ENCODE results near the gene NELL1. TPM values are rescaled to one million over a fixed set of nuclear protein-coding genes. Genes with fewer than 3 reads are reported as not detected.

NELL1 gene
- total and polyA plus RNA-seq, 2 experiments from 2014 or later: not detected

GRCh38 chr11:21229224-21229623, 559.8 kb downstream of the NELL1 start:
- no peak for DNase-seq
- Histone ChIP-seq H3K9me2 (ENCODE audit: insufficient read depth) (no peaks in the 10 kb centered on the region), H3K9ac (no peak overlapping the region), H3K4me1 (ENCODE audit: insufficient read depth) (no peaks in the 10 kb centered on the region), H3K9me3 (ENCODE audit: low read depth) (no peaks in the 10 kb centered on the region), H3K79me2 (ENCODE audit: insufficient read depth) (no peaks in the 10 kb centered on the region), H2AFZ (no peak overlapping the region), H3K27ac (no peak overlapping the region), H3K4me2 (ENCODE audit: unreplicated experiment) (no peak overlapping the region), H3F3A (ENCODE audit: insufficient read depth) (no peaks in the 10 kb centered on the region), H3K4me3 (no peak overlapping the region), H3K36me3 (ENCODE audit: low read depth) (no peaks in the 10 kb centered on the region), H3K27me3 (replicated peaks; ENCODE audit: insufficient read depth) (no peaks in the 10 kb centered on the region), H4K20me1 (ENCODE audit: insufficient read depth) (no peaks in the 10 kb centered on the region)
- 54 to 56% methylated on average over 9 of the region's 9 CpGs for WGBS, 2 experiments (ENCODE audit: low coverage in 1 of 2, low lambda C conversion rate in 2 of 2, missing lambda C conversion rate in 2 of 2)
- no peak for TF ChIP-seq EZH2 (IDR thresholded peaks at IDR 0.05; ENCODE audit: insufficient read depth, poor library complexity, severe bottlenecking)
- TF ChIP-seq EZH2phosphoT487 (IDR thresholded peaks at IDR 0.05; ENCODE audit: insufficient read depth, low read depth): no peak
- in situ Hi-C loops (cut with MboI): no loop called here

GRCh38 chr11:21250196-21250595, 580.8 kb downstream of the NELL1 start:
- H3K4me1 ChIP-seq (ENCODE audit: insufficient read depth): no peaks in the 10 kb centered on the region
- H2AFZ ChIP-seq: no peak overlapping the region
- H3K9me3 ChIP-seq (ENCODE audit: low read depth): no peaks in the 10 kb centered on the region
- no peaks in the 10 kb centered on the region for H3K27me3 ChIP-seq (replicated peaks; ENCODE audit: insufficient read depth)
- H3K4me2 ChIP-seq (ENCODE audit: unreplicated experiment): no peak overlapping the region
- WGBS, 2 experiments (ENCODE audit: low coverage in 1 of 2, low lambda C conversion rate in 2 of 2, missing lambda C conversion rate in 2 of 2): 10% methylated on average over 1 of the region's 1 CpG
- no peaks in the 10 kb centered on the region for H4K20me1 ChIP-seq (ENCODE audit: insufficient read depth)
- in situ Hi-C loops (cut with MboI): no loop called here
- no peaks in the 10 kb centered on the region for H3K79me2 ChIP-seq (ENCODE audit: insufficient read depth)
- H3K27ac ChIP-seq: no peak overlapping the region
- no peak overlapping the region for H3K4me3 ChIP-seq
- no peaks in the 10 kb centered on the region for H3K36me3 ChIP-seq (ENCODE audit: low read depth)
- H3F3A ChIP-seq (ENCODE audit: insufficient read depth): no peaks in the 10 kb centered on the region
- no peak for DNase-seq
- no peaks in the 10 kb centered on the region for H3K9me2 ChIP-seq (ENCODE audit: insufficient read depth)
- no peak overlapping the region for H3K9ac ChIP-seq
- TF ChIP-seq EZH2 (IDR thresholded peaks at IDR 0.05; ENCODE audit: insufficient read depth, poor library complexity, severe bottlenecking) (no peak), EZH2phosphoT487 (IDR thresholded peaks at IDR 0.05; ENCODE audit: insufficient read depth, low read depth) (no peak)

GRCh38 chr11:21254055-21254454, 584.7 kb downstream of the NELL1 start:
- no peaks in the 10 kb centered on the region for H3K36me3 ChIP-seq (ENCODE audit: low read depth)
- no peak overlapping the region for H3K9ac ChIP-seq
- no peak overlapping the region for H2AFZ ChIP-seq
- no peaks in the 10 kb centered on the region for H4K20me1 ChIP-seq (ENCODE audit: insufficient read depth)
- DNase-seq: no peak
- TF ChIP-seq EZH2phosphoT487 (IDR thresholded peaks at IDR 0.05; ENCODE audit: insufficient read depth, low read depth): no peak
- TF ChIP-seq EZH2 (IDR thresholded peaks at IDR 0.05; ENCODE audit: insufficient read depth, poor library complexity, severe bottlenecking): no peak
- no peak overlapping the region for H3K4me2 ChIP-seq (ENCODE audit: unreplicated experiment)
- no peaks in the 10 kb centered on the region for H3F3A ChIP-seq (ENCODE audit: insufficient read depth)
- no peaks in the 10 kb centered on the region for H3K27me3 ChIP-seq (replicated peaks; ENCODE audit: insufficient read depth)
- H3K9me2 ChIP-seq (ENCODE audit: insufficient read depth): no peaks in the 10 kb centered on the region
- no peaks in the 10 kb centered on the region for H3K4me1 ChIP-seq (ENCODE audit: insufficient read depth)
- no peak overlapping the region for H3K27ac ChIP-seq
- in situ Hi-C loops (cut with MboI): no loop called here
- no peaks in the 10 kb centered on the region for H3K79me2 ChIP-seq (ENCODE audit: insufficient read depth)
- no peak overlapping the region for H3K4me3 ChIP-seq
- H3K9me3 ChIP-seq (ENCODE audit: low read depth): no peaks in the 10 kb centered on the region

- no peak overlapping the region for H3K9ac ChIP-seq
- H3K27ac ChIP-seq: no peak overlapping the region
- no peaks in the 10 kb centered on the region for H4K20me1 ChIP-seq (ENCODE audit: insufficient read depth)
- TF ChIP-seq EZH2 (IDR thresholded peaks at IDR 0.05; ENCODE audit: insufficient read depth, poor library complexity, severe bottlenecking): no peak
- no peak for TF ChIP-seq EZH2phosphoT487 (IDR thresholded peaks at IDR 0.05; ENCODE audit: insufficient read depth, low read depth)
- no peak for DNase-seq
- no peak overlapping the region for H3K4me3 ChIP-seq
- in situ Hi-C loops (cut with MboI): no loop called here
- H3K27me3 ChIP-seq (replicated peaks; ENCODE audit: insufficient read depth): no peaks in the 10 kb centered on the region
- WGBS, 2 experiments (ENCODE audit: low coverage in 1 of 2, low lambda C conversion rate in 2 of 2, missing lambda C conversion rate in 2 of 2): 32 to 33% methylated on average over 3 of the region's 3 CpGs
- H3K4me2 ChIP-seq (ENCODE audit: unreplicated experiment): no peak overlapping the region
- H3K36me3 ChIP-seq (ENCODE audit: low read depth): no peaks in the 10 kb centered on the region
- no peaks in the 10 kb centered on the region for H3F3A ChIP-seq (ENCODE audit: insufficient read depth)
- no peaks in the 10 kb centered on the region for H3K79me2 ChIP-seq (ENCODE audit: insufficient read depth)
- no peaks in the 10 kb centered on the region for H3K9me3 ChIP-seq (ENCODE audit: low read depth)
- H3K9me2 ChIP-seq (ENCODE audit: insufficient read depth): no peaks in the 10 kb centered on the region
- H3K4me1 ChIP-seq (ENCODE audit: insufficient read depth): no peaks in the 10 kb centered on the region
- H2AFZ ChIP-seq: no peak overlapping the region
Measured at GRCh38 chr11:21254790-21255189, 585.4 kb downstream of the NELL1 start.

- H3K9me2 ChIP-seq (ENCODE audit: insufficient read depth): no peaks in the 10 kb centered on the region
- no peak for DNase-seq
- in situ Hi-C loops (cut with MboI): no loop called here
- no peak overlapping the region for H3K4me3 ChIP-seq
- no peak overlapping the region for H3K4me2 ChIP-seq (ENCODE audit: unreplicated experiment)
- no peak overlapping the region for H2AFZ ChIP-seq
- no peaks in the 10 kb centered on the region for H3K36me3 ChIP-seq (ENCODE audit: low read depth)
- no peak overlapping the region for H3K9ac ChIP-seq
- H3K4me1 ChIP-seq (ENCODE audit: insufficient read depth): no peaks in the 10 kb centered on the region
- no peaks in the 10 kb centered on the region for H3F3A ChIP-seq (ENCODE audit: insufficient read depth)
- H3K27me3 ChIP-seq (replicated peaks; ENCODE audit: insufficient read depth): no peaks in the 10 kb centered on the region
- TF ChIP-seq EZH2phosphoT487 (IDR thresholded peaks at IDR 0.05; ENCODE audit: insufficient read depth, low read depth) (no peak), EZH2 (IDR thresholded peaks at IDR 0.05; ENCODE audit: insufficient read depth, poor library complexity, severe bottlenecking) (no peak)
- H3K9me3 ChIP-seq (ENCODE audit: low read depth): no peaks in the 10 kb centered on the region
- H3K79me2 ChIP-seq (ENCODE audit: insufficient read depth): no peaks in the 10 kb centered on the region
- no peaks in the 10 kb centered on the region for H4K20me1 ChIP-seq (ENCODE audit: insufficient read depth)
- H3K27ac ChIP-seq: no peak overlapping the region
Measured at GRCh38 chr11:21257461-21257860, 588.1 kb downstream of the NELL1 start.
